ENCODE measurements around the gene RGMA.
A peak's percentile ranks its signal among the peaks of the same experiment; 100 is the strongest.
"Not testable (repeated sequence)": the region's sequence is repeated elsewhere in the genome, so short reads cannot be mapped to it uniquely, and the experiment has no call there.

The RGMA gene

DNA sequence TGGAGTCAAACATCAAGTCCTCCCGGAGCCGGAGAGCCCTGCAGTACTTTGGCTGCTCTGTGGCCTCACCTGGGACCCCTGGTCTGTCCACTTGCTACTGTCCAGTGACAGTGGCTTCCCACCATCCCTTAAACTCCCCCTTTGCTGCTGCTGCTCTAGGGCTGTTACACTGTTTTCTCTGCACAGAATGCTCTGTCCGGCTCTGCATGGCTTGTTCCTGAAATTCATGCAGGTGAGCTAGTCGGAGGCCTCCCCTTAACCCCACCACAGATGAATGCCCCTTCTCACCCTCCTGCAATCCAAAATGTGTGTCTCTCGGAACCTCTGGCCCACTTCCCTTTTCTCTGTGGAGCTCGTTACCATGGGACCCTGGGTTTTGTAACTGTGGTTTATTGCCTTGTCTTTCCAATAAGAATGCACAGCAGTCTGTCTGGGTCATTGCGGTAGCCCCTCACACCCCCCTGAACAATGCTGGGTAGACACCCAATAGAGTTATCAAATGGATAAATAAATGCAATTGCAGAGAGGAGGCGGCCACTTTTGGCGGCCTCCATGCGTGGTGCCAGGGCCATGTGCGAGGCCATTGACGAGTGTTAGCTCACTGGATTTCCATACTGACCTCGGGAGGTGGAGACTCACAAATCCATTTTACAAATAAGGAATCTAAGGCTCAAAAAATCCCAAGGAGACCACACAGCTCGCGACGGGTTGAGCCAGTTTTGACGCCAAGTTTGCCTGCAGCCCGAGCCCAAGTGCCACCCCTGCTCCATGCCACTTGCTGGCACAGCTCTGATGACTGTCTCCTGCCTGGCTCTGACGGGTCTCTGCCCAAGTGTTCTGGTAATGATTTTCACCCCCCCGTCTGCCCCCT is 48.5 kb downstream of the RGMA start:
- TF ChIP-seq, protein P1, sequence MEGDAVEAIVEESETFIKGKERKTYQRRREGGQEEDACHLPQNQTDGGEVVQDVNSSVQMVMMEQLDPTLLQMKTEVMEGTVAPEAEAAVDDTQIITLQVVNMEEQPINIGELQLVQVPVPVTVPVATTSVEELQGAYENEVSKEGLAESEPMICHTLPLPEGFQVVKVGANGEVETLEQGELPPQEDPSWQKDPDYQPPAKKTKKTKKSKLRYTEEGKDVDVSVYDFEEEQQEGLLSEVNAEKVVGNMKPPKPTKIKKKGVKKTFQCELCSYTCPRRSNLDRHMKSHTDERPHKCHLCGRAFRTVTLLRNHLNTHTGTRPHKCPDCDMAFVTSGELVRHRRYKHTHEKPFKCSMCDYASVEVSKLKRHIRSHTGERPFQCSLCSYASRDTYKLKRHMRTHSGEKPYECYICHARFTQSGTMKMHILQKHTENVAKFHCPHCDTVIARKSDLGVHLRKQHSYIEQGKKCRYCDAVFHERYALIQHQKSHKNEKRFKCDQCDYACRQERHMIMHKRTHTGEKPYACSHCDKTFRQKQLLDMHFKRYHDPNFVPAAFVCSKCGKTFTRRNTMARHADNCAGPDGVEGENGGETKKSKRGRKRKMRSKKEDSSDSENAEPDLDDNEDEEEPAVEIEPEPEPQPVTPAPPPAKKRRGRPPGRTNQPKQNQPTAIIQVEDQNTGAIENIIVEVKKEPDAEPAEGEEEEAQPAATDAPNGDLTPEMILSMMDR (conservative IDR thresholded peaks at IDR 0.05; ENCODE audit: low read depth), result no peak
- ChIA-PET CTCF (no interaction called here), POLR2A (ENCODE audit: low non-redundant PET) (interaction anchor here (0.6 kb wide), 1 partner anchor 8 kb away, joined by 7 read pairs; no protein-coding TSS in a partner anchor)
- no peak for DNase-seq (ENCODE audit: low spot score)
- H3K27ac ChIP-seq, result no peak overlapping the region

DNA sequence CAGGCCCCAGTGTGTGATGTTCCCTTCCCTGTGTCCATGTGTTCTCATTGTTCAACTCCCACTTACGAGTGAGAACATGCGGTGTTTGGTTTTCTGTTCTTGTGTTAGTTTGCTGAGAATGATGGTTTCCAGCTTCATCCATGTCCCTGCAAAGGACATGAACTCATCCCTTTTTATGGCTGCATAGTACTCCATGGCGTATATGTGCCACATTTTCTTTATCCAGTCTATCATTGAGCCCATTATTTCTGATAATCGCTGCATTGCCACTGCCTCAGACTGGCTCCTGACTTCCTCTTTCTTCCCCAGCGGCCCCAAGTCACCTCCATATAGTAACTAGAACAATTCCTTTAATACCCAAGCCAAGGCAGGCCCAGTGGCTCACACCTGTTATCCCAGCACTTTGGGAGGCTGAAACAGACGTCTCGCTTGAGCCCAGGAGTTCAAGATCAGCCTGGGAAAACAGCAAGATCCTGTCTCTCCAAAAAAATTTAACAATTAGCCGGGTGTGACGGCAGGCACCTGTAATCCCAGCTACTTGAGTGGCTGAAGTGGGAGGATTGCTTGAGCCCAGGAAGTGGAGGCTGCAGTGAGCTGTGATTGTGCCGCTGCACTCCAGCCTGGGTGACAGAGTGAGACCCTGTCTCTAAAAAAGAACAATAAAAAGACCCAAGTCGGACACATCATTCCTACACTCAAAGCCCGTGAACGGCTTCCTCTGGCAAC is 49.3 kb downstream of the RGMA start:
- CTCF ChIA-PET, result interaction anchor here (0.7 kb wide), 1 partner anchor 8 kb away, joined by 3 read pairs; no protein-coding TSS in a partner anchor
- DNase-seq (ENCODE audit: low spot score); POLR2A ChIA-PET (ENCODE audit: low non-redundant PET); H3K27ac ChIP-seq: not testable (repeated sequence)

DNA sequence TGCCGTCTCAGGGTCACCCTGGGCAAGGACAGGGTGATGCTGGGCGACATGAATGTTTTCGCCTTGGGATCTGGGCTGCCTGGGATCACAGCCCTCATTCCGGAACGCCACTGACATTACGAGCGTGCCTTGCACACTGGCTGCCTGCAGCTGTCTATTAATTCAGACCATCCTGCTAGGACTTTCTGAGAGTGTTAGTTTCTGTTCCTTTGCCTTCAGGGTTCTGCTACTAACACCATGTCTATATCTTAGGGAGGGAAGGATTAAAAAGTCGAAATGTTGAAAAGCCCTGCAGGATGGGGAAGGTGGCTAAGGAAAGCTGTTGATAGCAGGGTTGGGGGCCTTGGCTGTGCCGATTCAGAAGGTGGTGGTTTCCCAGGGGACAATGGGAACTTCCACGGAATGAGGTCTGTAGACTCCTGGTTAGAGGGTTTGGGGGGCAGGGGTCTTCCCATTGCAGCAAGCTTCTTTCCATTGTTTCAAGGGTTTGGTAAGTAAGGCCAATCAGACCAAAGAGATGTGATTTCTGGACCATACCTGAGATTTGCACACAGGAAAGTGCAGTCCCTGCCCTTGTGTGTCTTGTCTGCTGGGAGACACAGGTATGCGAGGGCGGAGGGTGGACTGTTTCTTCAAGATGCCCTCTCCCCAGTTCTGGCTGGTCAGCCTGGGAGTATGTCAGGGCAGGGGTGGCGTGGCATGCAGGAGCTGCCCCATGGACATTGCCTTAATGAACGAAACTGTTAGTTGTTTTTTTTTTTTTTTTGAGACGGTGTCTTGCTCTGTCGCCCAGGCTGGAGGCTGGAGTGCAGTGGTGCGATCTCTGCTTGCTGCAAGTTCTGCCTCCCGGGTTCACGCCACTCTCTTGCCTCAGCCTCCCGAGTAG is 50.9 kb downstream of the RGMA start:
- peak overlapping the region; percentile 72 for H3K27ac ChIP-seq
- CTCF ChIA-PET, result interaction anchor here (0.7 to 3.1 kb wide), 2 partner anchors 11 to 50 kb away, joined by 3 to 12 read pairs; no protein-coding TSS in a partner anchor

DNA sequence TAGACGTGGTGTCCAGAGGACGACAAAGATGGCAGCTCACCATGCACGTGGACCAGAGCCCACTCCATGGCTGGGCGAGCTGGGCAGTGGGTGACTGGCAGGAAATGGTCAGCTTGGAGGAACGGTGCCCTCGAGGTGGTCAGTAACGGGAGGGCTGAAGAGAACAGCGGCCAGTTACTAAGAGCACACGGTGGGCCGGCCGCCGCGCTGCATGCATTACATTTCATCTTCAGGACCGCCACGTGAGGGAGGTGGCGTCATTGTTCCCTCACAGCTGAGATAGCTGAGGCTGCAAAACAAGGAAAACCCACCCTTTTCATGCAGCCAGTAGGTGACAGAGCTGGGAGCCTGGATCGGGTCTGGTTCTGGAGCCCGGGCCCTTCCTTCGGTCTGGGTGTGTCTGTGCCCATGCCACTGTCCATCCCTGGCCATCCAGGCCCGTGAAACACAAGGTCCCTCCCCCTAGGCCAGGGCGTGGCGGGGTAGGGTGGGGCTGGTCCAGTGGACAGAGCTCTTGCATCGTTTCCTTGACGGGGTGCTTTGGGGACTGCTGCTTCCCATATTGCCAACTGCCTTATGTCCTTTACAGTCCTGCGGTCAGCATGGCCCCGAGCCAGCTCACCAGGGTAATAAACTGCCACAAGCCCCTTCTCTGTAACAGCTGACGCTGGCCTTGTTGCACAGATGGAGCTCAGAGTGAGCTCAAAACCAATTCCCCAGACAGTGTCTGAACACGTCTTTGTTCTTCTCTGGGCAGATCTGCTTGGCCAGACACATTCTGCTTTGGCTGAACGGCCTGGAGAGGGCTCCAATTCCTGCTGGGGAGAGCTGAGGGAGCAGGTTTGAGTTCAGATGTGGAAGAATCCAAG is 51.8 kb downstream of the RGMA start:
- CTCF ChIA-PET, result interaction anchor here (0.6 to 3.1 kb wide), 5 partner anchors 10 to 1060 kb away, joined by 3 to 12 read pairs (median 4); no protein-coding TSS in a partner anchor
- TF ChIP-seq, protein P1 (conservative IDR thresholded peaks at IDR 0.05; ENCODE audit: low read depth), result peak; percentile 55; the same call in 1 of the 2 replicates
- POLR2A ChIA-PET (ENCODE audit: low non-redundant PET), result interaction anchor here (0.6 kb wide), 1 partner anchor 12 kb away, joined by 3 read pairs; no protein-coding TSS in a partner anchor
- peak overlapping the region; percentile 72 for H3K27ac ChIP-seq
- DNase-seq (ENCODE audit: low spot score), result no peak

More for the DNA sequence above, 50.9 kb downstream of the RGMA start:
- DNase-seq (ENCODE audit: low spot score), result no peak
- TF ChIP-seq, protein P1 (conservative IDR thresholded peaks at IDR 0.05; ENCODE audit: low read depth), result no peak
- POLR2A ChIA-PET (ENCODE audit: low non-redundant PET), result interaction anchor here (0.7 kb wide), 1 partner anchor 18 kb away, joined by 5 read pairs; no protein-coding TSS in a partner anchor

DNA sequence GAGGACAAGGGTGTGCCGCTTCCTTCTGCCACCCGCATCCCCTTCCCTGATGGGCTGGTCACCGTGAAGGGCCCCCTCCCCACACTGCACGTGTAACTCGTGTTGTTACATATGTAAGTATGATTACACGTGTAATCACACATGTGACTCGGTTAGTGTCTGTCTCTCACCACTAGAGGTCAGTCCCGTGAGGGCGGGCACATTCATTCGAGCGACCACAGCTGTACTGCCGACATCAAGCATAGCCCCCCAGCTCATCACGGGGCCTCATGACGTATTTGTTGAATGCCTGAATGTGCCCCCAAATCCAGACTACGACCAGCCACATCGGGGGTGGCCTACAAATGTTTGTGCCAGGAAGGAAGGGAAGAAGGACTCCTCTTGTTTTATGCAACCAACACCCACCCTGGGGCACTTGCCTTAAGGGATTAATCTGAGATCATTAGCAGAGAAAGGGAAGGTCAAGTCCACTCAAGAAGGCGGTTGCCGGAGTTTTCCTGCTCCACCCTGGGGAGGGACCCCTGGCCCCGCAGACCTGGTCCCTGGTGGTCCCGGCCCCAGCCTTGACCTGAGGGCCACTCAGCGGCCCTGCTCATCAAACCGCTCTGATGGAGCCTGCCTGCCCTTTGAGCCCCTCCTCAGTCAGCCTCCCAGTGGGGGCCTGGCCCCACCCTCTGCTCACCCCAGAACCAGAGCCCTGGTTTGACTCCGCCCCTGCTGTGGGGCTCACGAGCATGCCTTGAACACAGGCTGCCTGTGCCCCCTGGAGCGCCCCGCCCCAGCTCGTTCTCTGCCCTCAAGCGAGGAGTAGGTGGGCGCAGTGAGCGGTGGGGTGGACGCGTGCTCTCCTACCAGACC is 52.8 kb downstream of the RGMA start:
- no peak for DNase-seq (ENCODE audit: low spot score)
- TF ChIP-seq, protein P1 (conservative IDR thresholded peaks at IDR 0.05; ENCODE audit: low read depth), result peak; percentile 54
- CTCF ChIA-PET, result interaction anchor here (0.6 to 3.1 kb wide), 5 partner anchors 34 to 939 kb away, joined by 3 to 12 read pairs (median 3); no protein-coding TSS in a partner anchor
- H3K27ac ChIP-seq, result peak overlapping the region; percentile 72
- POLR2A ChIA-PET (ENCODE audit: low non-redundant PET), result no interaction called here

All from RWPE1 (cell line).